ENCODE data around the gene USP37. TPM values are rescaled to one million over a fixed set of nuclear protein-coding genes. Genes with fewer than 3 reads are reported as not detected.

USP37 gene, protein sequence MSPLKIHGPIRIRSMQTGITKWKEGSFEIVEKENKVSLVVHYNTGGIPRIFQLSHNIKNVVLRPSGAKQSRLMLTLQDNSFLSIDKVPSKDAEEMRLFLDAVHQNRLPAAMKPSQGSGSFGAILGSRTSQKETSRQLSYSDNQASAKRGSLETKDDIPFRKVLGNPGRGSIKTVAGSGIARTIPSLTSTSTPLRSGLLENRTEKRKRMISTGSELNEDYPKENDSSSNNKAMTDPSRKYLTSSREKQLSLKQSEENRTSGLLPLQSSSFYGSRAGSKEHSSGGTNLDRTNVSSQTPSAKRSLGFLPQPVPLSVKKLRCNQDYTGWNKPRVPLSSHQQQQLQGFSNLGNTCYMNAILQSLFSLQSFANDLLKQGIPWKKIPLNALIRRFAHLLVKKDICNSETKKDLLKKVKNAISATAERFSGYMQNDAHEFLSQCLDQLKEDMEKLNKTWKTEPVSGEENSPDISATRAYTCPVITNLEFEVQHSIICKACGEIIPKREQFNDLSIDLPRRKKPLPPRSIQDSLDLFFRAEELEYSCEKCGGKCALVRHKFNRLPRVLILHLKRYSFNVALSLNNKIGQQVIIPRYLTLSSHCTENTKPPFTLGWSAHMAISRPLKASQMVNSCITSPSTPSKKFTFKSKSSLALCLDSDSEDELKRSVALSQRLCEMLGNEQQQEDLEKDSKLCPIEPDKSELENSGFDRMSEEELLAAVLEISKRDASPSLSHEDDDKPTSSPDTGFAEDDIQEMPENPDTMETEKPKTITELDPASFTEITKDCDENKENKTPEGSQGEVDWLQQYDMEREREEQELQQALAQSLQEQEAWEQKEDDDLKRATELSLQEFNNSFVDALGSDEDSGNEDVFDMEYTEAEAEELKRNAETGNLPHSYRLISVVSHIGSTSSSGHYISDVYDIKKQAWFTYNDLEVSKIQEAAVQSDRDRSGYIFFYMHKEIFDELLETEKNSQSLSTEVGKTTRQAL
- polyA plus RNA-seq (2013, experiment 1 of 2; ENCODE audit: insufficient read length) = 4.8 TPM
- 4.7 TPM for polyA plus RNA-seq (2013, experiment 2 of 2; ENCODE audit: insufficient read length)

DNA sequence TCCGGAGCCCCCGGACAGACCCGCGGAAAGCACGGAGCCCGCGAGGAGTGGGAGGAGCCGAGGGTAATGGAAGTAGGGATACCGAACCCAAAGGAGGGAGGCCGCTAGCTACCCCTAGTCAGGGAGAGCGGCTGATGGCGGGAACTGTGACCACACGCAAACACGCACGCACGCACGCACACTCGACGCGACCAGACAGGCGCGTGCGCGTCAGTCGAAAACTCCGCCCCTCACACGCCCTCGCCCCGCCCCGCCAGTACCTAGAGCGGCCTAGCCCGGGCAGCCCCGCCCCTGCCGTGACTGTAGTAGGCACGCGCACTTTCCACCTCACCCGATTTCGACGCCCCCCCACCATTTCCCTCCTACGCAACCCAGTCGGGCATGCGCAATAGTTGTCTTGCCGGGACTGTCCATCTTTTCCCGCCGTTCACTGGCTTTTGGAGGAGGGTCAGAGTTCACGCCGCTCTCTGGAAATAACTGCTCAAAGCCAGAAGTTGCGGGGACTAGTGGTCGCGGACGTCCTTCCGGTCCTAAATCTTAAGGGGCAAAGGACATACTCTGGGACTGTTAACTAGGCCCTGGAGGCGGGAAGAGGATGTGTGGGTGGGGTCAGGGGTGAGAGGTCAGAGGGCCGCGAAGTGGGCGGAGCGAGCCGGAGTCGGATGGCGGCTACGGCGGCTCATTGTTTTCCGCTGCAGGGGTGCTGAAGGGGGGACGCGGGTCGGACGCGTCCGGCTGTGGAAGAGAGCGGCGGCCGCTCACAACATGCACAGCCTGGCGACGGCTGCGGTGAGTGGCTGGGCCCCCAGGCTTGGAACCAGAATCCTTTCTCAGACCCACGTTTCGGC, at the start of gene USP37, which contains the start of gene CNOT9:
Gene USP37, minus strand, starts transcription at position 162 of the 848 bp plus-strand sequence. CDS start 9,698 bp downstream, outside the sequence.
Gene CNOT9, plus strand, starts transcription at position 650 of the 848 bp plus-strand sequence. Its CDS starts 116 bp downstream, at position 766.
- peak; percentile 97 for DNase-seq

DNA sequence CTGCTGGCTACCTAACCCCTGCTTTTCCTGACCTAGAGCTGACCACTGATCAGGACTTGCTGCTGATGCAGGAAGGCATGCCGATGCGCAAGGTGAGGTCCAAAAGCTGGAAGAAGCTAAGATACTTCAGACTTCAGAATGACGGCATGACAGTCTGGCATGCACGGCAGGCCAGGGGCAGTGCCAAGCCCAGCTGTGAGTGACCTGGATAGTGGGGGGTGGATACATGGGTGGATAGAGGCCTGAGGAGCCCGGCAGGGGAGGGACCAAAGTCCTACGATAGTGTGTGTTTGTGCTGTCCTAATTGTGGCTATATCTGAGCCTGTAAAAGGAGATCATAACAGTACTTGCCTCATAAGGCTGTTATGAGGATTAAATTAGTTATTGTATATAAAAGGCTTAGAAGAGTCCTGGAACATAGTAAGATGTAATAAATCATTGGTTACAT, 47.7 kb upstream of the USP37 start:
- no peak for DNase-seq

DNA sequence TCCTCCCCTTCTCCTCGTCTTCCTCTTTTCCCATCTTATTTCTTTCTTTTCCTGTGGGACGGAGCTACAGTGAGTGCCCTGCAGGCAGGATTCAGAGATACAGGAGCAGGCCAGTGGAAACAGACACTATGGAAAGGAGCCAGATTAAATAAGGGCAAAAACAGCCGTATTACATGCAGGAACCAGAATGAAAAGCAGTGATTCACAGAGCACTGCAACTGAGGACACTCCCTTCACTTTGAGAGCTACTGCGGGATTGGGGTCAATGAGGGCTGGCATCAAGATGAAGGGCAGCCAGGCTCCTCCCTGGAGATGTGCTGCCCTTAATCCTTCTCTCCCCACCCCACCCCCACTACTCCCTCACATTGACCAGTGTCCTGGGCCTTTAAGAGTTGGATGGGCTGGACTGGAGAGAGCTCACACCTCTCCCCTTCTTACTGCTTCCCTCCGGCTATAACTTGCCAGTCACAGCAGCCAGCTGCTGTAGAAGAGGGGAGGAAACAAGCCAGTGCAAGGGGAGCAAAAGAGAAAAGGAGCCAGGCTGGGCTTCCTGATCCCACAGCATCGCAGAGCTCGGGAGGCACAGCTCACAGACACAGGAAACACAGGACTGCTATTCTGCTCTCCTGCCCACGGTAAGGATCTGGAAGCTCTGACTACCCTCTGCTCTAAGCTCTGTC, 39.4 kb upstream of the USP37 start, which contains the start of gene PLCD4:
Gene PLCD4, plus strand, starts transcription at position 464 of the 680 bp plus-strand sequence. CDS start 7,841 bp downstream, outside the sequence.
- peak; percentile 85 for DNase-seq

DNA sequence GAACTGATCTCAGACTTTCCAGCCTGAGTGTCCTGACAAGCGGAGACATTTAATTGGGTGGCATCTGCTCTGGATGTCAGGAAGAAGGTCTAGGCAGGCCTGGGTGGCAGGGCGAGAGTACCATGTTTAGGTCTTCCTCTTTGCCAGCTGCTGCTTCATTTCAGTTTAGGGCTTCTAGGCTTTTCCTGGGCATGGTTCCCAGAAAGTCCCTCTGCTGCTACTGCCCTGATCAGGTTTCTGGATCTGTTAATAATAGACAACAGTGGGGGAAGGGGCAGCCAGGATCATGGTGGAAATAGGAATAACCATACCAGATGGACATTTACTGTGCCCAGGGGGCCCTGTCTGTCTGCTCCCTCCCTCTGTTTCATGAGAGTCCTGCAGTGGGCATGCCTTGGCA, 37.3 kb upstream of the USP37 start:
- DNase-seq = peak; percentile 40

DNA sequence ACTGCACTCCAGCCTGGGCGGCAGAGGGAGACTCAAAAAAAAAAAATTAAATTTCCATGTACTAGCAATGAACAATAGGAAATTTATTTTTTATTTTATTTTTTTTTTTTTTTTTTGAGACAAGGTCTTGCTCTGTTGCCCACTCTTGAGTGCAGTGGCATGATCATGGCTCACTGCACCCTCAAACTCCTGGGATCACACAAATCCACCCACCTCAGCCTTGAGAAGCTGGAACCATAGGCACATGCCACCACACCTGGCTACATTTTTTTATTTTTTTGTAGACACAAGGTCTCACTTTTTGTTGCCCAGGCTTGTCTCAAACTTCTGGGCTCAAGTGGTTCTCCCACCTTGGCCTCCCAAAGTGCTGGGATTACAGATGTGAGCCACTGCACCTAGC, 17.4 kb upstream of the USP37 start:
- DNase-seq = no peak

DNA sequence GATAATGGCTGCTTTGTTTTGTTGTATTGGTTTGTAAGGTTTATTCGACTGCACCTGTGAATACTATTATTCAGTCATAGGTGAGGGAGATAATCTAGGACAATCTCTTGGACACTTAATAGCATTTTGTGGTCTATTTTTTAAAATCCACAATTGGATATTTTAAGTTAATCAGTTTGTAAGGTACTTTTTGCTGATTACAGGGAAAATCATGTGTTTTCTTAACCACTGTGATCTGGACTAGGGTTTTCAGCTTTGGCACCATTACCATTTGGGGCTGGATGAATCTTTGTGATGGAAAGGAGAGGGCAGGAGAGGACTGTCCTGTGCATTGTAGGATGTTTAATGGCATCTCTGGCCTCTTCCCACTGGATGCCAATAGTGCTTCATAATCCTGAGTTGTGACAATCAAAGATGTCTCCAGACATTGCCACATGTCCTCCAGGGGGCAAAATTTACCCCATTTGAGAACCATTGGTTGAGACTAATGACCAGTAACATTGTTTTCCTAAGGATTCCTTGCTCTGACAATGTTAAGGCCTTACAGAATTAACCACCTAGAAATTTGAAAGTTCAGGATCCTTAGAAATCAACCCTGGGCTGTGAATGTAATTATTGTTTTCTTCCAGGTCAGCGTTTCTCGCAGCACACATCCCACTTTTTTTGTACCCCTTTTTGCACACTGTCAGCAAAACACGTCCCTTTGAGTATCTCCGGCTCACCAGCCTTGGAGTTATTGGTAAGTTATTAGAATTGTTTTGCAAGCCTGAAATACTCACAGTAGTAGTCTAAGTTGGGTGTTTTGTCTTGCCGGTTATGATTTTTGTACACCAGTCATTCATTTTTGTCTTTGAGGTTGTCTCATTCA, 16.1 kb upstream of the USP37 start:
- no peak for DNase-seq

DNA sequence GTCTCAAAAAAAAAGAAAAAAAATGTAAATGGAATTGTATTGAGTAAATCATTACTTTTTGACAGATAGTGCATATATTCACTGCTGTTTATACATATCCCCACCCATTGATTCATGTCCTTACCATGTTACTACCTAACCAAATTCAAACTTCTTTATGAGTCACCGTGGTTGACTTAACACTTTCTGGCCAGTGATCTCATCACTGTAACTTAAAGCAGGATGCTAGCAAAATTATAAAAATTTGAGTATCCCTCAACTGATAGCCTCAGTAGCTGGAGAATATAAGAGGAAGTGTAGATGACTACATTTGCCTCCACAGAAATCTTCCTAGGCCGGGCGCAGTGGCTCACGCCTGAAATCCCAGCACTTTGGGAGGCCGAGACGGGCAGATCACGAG, 13.9 kb upstream of the USP37 start:
- DNase-seq = peak; percentile 89

DNA sequence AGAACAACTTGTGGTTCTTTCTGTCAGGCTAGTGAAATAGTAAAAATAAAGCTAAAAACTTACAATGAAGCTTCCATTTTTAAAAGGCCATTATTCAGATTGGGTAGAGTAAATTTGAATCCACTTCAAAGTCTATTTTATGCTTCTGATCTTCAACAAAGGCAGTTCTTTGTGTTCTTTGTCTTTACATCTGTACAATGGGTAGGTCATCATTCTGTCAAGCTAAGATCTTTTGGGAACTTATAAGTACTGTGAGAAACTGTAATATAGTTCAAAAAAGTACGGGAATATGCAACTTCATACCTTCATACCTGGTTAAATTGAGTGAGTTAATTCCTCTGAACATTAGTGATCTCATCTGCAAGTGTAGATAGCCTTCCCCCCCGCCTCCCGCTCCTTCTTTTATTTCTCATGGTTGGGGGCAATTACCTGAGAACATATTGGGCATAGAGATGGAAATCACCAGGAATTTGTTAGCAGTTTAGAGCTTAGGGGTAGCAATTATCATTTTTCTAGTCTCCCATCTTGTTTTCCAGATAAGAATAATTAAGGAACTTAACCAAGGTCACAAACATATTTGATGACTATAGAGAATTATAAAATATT, 10.2 kb upstream of the USP37 start:
- DNase-seq = no peak

DNA sequence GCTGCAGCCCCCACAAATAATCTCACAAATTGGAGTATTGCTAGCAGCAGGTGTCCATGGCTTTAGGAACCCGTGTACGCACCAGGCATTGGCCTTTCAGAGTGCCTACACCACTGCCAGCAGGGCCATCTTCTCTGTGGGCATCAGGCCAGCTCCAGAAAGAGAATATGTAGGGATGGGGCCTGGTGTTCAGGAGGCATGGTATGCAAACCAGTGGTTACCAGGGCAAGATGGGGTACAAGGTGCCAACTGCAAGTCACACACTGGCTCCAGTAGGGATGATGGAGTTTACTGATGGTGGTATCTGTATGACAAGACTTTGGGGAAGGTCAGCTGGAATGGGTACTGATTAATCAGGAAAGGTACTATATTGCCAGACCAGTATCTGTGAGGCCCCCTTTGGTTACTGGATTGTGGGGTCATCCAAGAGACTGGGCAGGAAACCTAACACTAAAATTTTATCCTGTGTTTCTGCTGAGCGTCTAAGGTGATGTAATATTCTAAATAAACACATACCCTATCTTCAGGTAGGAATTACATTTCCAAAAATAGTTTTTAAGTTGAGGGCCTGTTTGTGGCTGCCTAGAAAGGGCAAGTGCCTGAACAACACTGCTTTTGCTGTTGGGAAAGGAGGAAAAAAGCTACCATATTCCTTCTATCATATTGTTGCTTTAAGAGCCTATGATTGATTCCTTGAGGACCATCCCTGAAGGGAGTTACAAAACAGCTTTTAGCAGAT, 9.5 kb upstream of the USP37 start:
- DNase-seq = no peak

DNA sequence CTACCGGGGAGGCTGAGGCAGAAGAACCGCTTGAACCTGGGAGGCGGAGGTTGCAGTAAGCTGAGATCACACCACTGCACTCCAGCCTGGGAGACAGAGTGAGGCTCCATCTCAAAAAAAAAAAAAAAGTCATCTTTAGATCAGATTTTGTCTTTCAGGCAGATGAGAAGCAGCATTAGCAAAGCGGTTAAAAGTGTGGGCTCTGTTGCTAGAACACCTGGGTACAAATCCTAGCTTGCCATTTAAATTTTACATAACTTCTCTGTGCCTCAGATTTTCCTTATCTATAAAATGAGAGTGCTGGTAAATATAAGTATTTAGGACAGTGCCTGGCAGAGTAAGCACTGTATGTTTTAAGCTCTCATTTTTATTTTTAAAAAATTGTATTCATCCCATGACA, 8.7 kb upstream of the USP37 start:
- DNase-seq = no peak

DNA sequence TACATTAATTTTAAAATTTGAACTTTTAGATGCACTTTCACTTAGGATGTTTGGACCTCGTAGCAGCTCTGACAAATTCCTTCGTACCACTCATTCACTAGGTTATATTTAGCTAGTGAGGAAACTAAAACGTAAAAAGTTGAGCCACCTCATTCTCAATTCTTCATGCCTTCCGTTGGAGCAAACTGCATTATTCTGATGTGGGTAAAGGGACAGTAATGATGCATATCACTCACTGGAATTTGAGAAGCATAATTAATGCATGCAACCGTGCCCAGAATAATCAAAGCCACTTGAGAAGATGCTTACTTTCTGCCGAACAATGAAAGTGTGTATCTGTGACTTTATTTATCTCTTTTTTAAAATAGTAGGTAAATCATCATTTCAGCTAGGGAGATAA, 2.7 kb upstream of the USP37 start:
- peak; percentile 30 for DNase-seq

DNA sequence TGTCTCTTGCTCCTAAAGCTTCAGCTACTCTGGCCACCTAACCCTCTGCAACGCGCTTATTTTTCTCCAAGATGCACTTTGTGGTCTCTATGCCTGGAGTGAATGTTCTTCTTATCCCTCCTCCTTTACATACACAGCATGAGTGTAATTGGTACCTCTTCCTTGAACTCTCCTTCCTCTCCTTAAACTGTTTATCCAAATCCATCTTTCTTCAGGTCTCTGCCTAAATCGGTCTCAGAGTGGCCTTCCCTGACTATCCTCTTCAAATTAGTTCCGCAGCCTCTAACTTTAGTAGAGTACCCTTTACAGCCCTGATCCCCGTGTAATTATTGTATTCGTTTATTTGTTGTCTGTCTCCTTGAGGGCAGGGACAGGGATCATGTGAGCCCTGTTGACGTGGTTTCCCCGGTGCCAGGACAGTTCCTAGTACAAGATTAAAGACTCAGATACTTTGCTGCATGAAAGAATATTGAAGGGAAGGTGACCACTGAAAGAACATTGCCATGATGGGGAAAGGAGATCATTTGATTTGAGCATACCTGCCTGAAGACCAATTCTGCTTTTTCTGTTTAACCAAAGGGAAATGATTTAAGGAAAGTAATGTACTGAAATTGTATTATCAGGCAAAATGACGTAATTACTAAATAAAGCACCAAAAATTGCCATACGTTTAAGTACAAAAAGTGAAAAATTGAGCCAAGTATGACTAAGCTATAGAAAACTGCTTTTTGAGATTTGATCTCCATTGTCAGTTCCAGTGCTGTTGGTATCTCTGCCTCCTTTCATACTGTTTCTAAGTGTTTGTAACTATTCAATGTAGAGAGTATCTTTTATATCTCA, 1.7 kb upstream of the USP37 start:
- peak; percentile 11 for DNase-seq

DNA sequence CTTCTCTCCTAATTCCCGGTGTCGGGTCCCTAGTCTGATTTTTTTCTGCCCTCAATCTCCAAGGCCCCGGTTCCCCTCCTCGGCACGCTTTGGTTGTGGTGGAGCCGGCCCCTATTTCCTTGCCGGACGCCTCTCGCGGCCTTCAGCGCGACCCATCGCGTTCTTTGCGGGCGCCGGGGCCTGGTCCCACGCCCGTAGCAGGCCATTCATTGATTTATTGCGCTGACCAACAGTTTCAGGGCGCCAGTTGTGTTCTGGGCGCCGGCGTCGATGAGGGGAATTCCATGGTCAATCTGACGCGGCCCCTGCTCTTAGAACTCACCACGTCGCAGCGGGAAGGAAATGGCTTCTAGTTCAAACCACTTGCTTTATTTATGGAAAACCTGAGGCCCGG, 884 bp upstream of the USP37 start:
- DNase-seq = peak; percentile 52

DNA sequence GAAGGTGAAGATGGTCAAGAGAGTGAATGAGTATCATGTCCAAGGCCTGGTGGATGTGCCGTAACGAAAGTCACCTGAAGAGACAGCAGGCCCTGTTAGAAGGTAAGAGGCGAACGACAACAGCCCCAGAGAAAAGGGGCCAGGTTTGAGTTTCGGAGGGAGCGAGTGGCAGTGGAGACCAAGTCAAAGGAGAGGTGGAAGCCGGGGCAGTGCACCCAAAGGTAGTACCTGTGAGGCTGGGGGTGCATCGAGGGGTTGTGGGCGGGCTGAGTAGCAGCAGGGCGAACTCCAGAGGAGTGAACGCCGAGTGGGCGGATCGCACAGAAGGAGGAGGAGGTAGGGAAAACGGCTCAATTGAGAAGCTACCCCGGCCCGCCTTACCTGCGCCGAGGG, 358 bp downstream of the USP37 start:
- no peak for DNase-seq

DNA sequence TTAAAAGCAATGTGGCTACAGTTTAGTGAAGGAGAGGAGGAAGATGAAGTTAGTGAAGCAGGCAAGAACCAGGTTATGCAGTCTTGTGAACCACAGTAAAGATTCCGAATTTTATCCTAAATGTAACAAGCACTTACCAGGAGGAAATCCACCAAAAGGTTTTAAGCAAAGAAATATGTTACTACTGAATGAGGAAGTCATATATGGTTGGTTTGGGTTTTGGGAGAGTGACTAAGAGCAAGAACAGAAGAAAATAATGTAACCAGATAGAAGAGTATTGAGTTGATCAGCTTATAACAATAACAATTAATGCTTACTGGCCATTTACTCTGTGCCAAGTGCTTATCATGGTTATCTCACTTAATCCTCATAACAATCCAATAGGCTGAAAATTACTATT, 1.9 kb downstream of the USP37 start:
- no peak for DNase-seq

DNA sequence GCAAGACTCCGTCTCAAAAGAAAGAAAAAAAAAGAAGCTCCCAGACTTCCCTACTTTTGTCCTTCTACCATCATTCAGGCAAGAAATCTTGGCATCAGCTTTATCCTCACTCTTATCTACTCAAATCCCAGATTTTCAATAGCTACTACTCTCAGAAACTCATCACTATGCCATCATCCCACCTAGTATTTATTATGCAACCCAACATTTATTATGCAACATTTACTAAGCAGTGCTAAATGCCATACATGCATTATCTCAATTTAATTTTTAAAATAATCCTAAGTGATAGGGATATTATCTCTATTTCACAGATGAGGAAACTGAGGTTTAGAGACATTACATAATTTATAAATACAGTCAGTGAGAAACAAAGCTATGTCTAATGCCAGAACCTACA, 4.1 kb downstream of the USP37 start:
- DNase-seq = no peak

DNA sequence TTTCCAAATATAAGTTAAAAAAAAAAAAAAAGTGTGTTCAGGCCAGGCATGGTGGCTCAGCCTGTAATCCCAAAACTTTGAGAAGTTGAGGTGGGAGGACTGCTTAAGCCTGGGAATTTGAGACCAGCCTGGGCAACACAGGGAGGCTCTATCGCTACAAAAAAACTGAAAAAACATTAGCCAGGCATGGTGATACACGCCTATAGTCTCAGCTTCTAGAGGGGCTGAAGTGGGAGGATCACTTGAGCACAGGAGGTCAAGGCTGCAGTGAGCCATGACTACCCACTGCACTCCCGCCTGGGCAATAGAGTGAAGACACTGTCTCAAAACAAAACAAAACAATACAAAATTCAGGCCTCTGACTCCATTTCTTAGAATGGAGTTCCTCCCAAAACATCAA, 9.2 kb downstream of the USP37 start:
- no peak for DNase-seq

DNA sequence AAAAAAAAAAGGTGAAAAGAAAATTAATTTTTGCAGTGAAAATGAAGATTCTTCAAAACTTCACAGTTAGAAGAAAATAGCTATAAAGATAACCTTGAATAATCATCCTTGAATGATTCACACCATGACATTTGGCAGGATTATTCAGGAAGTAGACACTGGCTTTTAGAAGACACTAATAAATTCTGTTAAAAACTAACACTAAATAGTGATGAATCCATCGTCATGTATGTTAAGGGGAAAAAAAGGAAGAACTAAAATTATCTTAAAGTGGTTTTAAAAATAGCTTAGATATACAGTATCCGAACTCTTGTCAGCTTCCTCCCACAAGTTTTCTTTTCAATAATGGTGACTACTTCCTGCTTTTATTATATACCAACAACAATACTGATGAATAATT, 10.2 kb downstream of the USP37 start:
- no peak for DNase-seq
